Measurements from ENCODE around the gene FAM107B. TPM values are rescaled to one million over a fixed set of nuclear protein-coding genes. Genes with fewer than 3 reads are reported as not detected.

The FAM107B gene
- total and polyA plus RNA-seq, 2 of the 13 experiments (the other 11 are each of a cell fraction or from before 2014, with no cell fraction given) = 15.7 to 24.8 TPM

DNA sequence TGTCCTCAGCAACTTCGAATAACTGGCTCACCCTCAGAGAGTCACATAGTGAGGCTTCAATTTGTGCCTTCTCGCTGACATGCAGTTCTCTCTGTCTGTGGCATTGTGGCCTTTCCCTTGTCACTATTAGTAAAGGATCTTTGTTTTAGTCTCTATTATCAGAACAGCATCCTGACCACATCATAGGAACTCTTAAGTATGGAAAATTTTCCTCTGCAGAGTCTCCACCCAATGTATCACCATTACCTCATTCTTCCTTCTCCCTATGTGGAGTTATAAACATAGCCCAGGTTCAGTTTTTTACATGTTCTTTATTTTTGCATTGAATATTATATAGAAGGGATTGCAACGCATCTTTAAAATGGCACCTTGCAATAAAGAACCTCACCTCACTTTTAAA is 112.9 kb downstream of the FAM107B start:
- no peak for DNase-seq (ENCODE audit: low spot score)
- POLR2A ChIA-PET = no interaction called here

More for the DNA sequence above, 112.9 kb downstream of the FAM107B start:
- Histone ChIP-seq H3K9ac (ENCODE audit: insufficient read depth, low read depth, low read length) (no peak overlapping the region), H4K20me1 (ENCODE audit: insufficient read depth, low read length) (no peaks in the 10 kb centered on the region), H3K27ac (ENCODE audit: extremely low read length, insufficient read depth, low read length) (no peak overlapping the region), H2AFZ (ENCODE audit: low read length) (no peak overlapping the region), H3K36me3 (replicated peaks in 1 of 2; ENCODE audit: control insufficient read depth in 1 of 2, insufficient read depth in 2 of 2, low read length in 2 of 2) (no peaks in the 10 kb centered on the region), H3K4me1 (ENCODE audit: insufficient read depth, low read length) (no peaks in the 10 kb centered on the region), H3K4me3 (replicated peaks in 1 of 3; ENCODE audit: insufficient read depth in 1 of 3, low read depth in 2 of 3, low read length in 3 of 3) (no peak overlapping the region), H3K4me2 (ENCODE audit: low read depth, low read length) (no peak overlapping the region), H3K9me3 (ENCODE audit: low read length) (no peaks in the 10 kb centered on the region), H3K27me3 (ENCODE audit: control insufficient read depth in 1 of 2, insufficient read depth in 2 of 2, low read length in 2 of 2) (peaks cover 0 to 13% of the 10 kb centered on the region in 2 experiments; a peak in 1 of 5 replicates), H3K79me2 (ENCODE audit: insufficient read depth, low read length) (no peaks in the 10 kb centered on the region)
- 3% methylated on average over 3 of the region's 3 CpGs for WGBS (ENCODE audit: low lambda C conversion rate)
- in situ Hi-C loops (cut with HindIII; ENCODE audit: extremely low pct_ligation_motif_present, low pct_unique_long_range_greater_than_20kb) = no loop called here
- no TSS peak for BruUV-seq (replicated peaks)
- TF ChIP-seq ZKSCAN5 (CRISPR knock-in tag; IDR thresholded peaks at IDR 0.05) (no peak), ZNF674 (CRISPR knock-in tag; IDR thresholded peaks at IDR 0.05; ENCODE audit: low read depth) (no peak), RFXANK (CRISPR knock-in tag; IDR thresholded peaks at IDR 0.05) (no peak), ZNF431 (CRISPR knock-in tag; IDR thresholded peaks at IDR 0.05; ENCODE audit: borderline replicate concordance, low read depth) (no peak)
- TF ChIP-seq, protein P1, sequence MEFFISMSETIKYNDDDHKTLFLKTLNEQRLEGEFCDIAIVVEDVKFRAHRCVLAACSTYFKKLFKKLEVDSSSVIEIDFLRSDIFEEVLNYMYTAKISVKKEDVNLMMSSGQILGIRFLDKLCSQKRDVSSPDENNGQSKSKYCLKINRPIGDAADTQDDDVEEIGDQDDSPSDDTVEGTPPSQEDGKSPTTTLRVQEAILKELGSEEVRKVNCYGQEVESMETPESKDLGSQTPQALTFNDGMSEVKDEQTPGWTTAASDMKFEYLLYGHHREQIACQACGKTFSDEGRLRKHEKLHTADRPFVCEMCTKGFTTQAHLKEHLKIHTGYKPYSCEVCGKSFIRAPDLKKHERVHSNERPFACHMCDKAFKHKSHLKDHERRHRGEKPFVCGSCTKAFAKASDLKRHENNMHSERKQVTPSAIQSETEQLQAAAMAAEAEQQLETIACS (CRISPR knock-in tag; IDR thresholded peaks at IDR 0.05) = no peak
- TF ChIP-seq, protein P2, sequence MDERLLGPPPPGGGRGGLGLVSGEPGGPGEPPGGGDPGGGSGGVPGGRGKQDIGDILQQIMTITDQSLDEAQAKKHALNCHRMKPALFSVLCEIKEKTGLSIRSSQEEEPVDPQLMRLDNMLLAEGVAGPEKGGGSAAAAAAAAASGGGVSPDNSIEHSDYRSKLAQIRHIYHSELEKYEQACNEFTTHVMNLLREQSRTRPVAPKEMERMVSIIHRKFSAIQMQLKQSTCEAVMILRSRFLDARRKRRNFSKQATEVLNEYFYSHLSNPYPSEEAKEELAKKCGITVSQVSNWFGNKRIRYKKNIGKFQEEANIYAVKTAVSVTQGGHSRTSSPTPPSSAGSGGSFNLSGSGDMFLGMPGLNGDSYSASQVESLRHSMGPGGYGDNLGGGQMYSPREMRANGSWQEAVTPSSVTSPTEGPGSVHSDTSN (CRISPR knock-in tag; IDR thresholded peaks at IDR 0.05) = no peak
- TF ChIP-seq, protein P3, sequence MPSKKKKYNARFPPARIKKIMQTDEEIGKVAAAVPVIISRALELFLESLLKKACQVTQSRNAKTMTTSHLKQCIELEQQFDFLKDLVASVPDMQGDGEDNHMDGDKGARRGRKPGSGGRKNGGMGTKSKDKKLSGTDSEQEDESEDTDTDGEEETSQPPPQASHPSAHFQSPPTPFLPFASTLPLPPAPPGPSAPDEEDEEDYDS (CRISPR knock-in tag; IDR thresholded peaks at IDR 0.05) = no peak
- TF ChIP-seq, protein P4, sequence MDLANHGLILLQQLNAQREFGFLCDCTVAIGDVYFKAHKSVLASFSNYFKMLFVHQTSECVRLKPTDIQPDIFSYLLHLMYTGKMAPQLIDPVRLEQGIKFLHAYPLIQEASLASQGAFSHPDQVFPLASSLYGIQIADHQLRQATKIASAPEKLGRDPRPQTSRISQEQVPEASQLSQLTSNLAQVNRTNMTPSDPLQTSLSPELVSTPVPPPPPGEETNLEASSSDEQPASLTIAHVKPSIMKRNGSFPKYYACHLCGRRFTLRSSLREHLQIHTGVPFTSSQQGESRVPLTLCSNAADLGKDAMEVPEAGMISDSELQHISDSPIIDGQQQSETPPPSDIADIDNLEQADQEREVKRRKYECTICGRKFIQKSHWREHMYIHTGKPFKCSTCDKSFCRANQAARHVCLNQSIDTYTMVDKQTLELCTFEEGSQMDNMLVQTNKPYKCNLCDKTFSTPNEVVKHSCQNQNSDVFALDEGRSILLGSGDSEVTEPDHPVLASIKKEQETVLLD (CRISPR knock-in tag; IDR thresholded peaks at IDR 0.05; ENCODE audit: low read depth) = no peak
- FAIRE-seq = no peak
- no peak for ATAC-seq
- CTCF ChIA-PET (ENCODE audit: low intra/inter-chr PET ratio, low total read pairs) = no interaction called here
- intact Hi-C loops (cut with micrococcal nuclease; ENCODE audit: unreplicated experiment) = no loop called here
